DND-41 (cell line): Measurements from ENCODE around the gene ACP3.

Experiments used
- ATAC-seq: fragments of 200-7000 bp; cut with Tn5 transposase; 3 replicates; pipeline ENCODE4 v1.9.1; 2021; ENCODE audit warnings: low read depth; ENCODE audit not compliant: insufficient read depth
- DNase-seq: peaks from one replicate; pipeline ENCODE4 v3.0.0-alpha.2; 2020
- H2AFZ ChIP-seq: 2 replicates; pipeline ENCODE4 v1.6.0; 2012; ENCODE audit warnings: low read depth, low read length
- H3K27ac ChIP-seq: 2 replicates; pipeline ENCODE4 v1.5.1; 2012; ENCODE audit warnings: low read length, inconsistent platforms
- H3K27me3 ChIP-seq: fragments of 200-600 bp; sonication (generic); 2 replicates; pipeline ENCODE4 v1.6.0; 2012; ENCODE audit warnings: low read length, mild to moderate bottlenecking, inconsistent platforms; ENCODE audit not compliant: insufficient read depth, poor library complexity
- H3K36me3 ChIP-seq: 2 replicates; pipeline ENCODE4 v1.5.1; 2012; ENCODE audit warnings: low read length, inconsistent platforms; ENCODE audit not compliant: insufficient read depth
- H3K4me1 ChIP-seq: 2 replicates; pipeline ENCODE4 v1.5.1; 2012; ENCODE audit warnings: mild to moderate bottlenecking, low read length; ENCODE audit not compliant: insufficient read depth
- H3K4me2 ChIP-seq: 2 replicates; pipeline ENCODE4 v1.6.0; 2012; ENCODE audit warnings: mild to moderate bottlenecking, moderate library complexity, low read length, inconsistent platforms; ENCODE audit not compliant: insufficient read depth
- H3K4me3 ChIP-seq, 2 experiments: fragments of 200-600 bp in 1 of 2; shearing (Covaris generic) in 1 of 2; 2 replicates each; pipeline ENCODE4 v1.5.1; 2012 to 2016; ENCODE audit warnings: inconsistent platforms in 2 of 2, low read length in 2 of 2, mild to moderate bottlenecking in 2 of 2, low read depth in 1 of 2, moderate library complexity in 1 of 2
- H3K79me2 ChIP-seq: 2 replicates; pipeline ENCODE4 v1.6.0; 2012; ENCODE audit warnings: low read length, inconsistent platforms; ENCODE audit not compliant: insufficient read depth
- H3K9ac ChIP-seq: 2 replicates; pipeline ENCODE4 v1.6.0; 2012; ENCODE audit warnings: low read depth, mild to moderate bottlenecking, inconsistent platforms, low read length, moderate library complexity
- H3K9me3 ChIP-seq: 2 replicates; pipeline ENCODE4 v1.5.1; 2012; ENCODE audit warnings: low read length, moderate library complexity, mild to moderate bottlenecking, inconsistent platforms; ENCODE audit not compliant: insufficient read depth, severe bottlenecking
- H4K20me1 ChIP-seq: 2 replicates; pipeline ENCODE4 v1.6.0; 2012; ENCODE audit warnings: low read length; ENCODE audit not compliant: insufficient read depth
- EZH2 ChIP-seq: IDR thresholded peaks from 3 replicates; pipeline ENCODE4 v1.6.1; 2012; ENCODE audit warnings: borderline replicate concordance, low read depth, mild to moderate bottlenecking, moderate library complexity, low read length, inconsistent platforms; ENCODE audit not compliant: severe bottlenecking
- TF ChIP-seq, protein P1 (sequence below): IDR thresholded peaks from 2 replicates; pipeline ENCODE4 v1.5.1; 2012; ENCODE audit warnings: borderline replicate concordance, low read length, moderate library complexity, mild to moderate bottlenecking; ENCODE audit not compliant: poor library complexity, severe bottlenecking; ENCODE audit errors: extremely low read depth

ACP3 gene

DNA sequence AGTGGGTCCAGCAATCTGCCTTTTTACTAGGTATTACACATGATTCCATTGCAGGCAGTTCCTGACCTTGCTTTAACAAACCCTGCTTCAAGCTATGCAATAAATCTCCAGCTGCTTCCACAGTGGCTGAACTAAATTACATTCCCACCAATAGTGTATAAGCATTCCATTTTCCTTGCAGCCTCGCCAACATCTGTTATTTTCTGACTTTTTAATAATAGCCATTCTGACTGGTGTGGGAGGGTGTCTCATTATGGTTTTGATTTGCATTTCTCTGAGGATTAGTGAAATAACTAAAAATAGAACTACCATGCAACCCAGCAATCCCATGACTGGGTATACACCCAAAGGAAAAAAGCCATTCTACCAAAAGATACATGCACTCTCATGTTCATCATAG is 63.7 kb downstream of the ACP3 start:
- Histone ChIP-seq H3K4me2 (no peak overlapping the region), H3K9ac (no peak overlapping the region), H3K27me3 (peaks cover 5% of the 10 kb centered on the region), H3K27ac (no peak overlapping the region), H3K4me3 (no peak overlapping the region), H2AFZ (no peak overlapping the region), H3K79me2 (no peaks in the 10 kb centered on the region), H3K36me3 (no peaks in the 10 kb centered on the region), H3K9me3 (peaks cover 4% of the 10 kb centered on the region), H4K20me1 (no peaks in the 10 kb centered on the region), H3K4me1 (no peaks in the 10 kb centered on the region)
- no peak for TF ChIP-seq EZH2
- TF ChIP-seq, protein P1, sequence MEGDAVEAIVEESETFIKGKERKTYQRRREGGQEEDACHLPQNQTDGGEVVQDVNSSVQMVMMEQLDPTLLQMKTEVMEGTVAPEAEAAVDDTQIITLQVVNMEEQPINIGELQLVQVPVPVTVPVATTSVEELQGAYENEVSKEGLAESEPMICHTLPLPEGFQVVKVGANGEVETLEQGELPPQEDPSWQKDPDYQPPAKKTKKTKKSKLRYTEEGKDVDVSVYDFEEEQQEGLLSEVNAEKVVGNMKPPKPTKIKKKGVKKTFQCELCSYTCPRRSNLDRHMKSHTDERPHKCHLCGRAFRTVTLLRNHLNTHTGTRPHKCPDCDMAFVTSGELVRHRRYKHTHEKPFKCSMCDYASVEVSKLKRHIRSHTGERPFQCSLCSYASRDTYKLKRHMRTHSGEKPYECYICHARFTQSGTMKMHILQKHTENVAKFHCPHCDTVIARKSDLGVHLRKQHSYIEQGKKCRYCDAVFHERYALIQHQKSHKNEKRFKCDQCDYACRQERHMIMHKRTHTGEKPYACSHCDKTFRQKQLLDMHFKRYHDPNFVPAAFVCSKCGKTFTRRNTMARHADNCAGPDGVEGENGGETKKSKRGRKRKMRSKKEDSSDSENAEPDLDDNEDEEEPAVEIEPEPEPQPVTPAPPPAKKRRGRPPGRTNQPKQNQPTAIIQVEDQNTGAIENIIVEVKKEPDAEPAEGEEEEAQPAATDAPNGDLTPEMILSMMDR: no peak
- DNase-seq (no peak), ATAC-seq (no peak)

DNA sequence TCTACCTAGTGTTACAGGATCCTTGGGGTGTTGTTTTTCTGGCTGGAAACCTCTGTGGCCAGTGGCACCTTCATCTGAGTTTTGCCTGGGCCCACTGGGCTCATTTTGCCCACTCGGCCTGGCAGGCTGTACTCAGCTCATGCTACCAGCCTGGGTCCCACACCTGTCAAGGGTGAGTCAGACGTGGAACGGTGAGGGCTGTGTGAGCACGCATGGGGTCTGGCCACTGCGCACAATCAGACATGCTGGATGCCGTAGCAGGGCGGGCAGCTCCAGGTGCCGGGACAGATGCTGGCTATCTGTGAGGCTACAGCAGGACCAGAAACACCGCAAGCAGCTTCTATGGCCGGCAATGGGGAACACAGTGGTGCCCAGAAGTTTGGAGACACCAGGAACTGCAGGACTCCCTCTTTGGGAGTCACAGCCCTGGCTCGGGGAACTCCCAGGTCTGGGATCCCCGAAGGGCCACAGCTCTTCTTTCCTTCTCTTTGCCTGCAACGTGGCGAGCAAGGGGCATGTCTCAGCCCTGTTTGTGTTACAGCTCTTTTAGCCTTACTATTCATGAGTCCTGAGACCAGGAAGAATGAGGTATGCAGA is 64.2 kb downstream of the ACP3 start:
- Histone ChIP-seq H3K27me3 (peaks cover 5% of the 10 kb centered on the region), H3K4me2 (no peak overlapping the region), H4K20me1 (no peaks in the 10 kb centered on the region), H3K9me3 (peaks cover 4% of the 10 kb centered on the region), H3K4me3 (no peak overlapping the region), H3K36me3 (no peaks in the 10 kb centered on the region), H3K4me1 (no peaks in the 10 kb centered on the region), H2AFZ (no peak overlapping the region), H3K79me2 (no peaks in the 10 kb centered on the region), H3K9ac (no peak overlapping the region), H3K27ac (no peak overlapping the region)
- DNase-seq (no peak), ATAC-seq (no peak)
- TF ChIP-seq, protein P1: no peak
- TF ChIP-seq EZH2: no peak

DNA sequence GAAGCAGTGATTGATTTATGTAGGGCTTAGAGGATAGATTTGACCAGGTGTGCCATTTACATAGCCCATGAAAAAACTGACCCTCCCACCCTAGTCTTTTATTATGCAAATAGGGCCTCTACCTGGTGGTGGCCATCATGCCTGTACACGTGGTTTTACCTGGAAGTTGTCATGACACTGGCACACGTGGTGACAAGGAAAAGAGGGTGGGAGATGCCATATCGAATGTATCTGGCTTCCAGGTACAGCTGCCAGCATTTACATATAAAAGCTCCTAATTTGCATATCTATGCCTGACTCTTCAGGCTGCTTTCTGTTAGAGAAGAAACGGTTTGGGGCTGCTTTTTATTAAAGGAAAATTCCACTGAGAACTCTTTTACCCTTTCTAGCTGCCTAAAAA is 65.1 kb downstream of the ACP3 start:
- ATAC-seq: no peak

More for the DNA sequence above, 65.1 kb downstream of the ACP3 start:
- no peaks in the 10 kb centered on the region for H4K20me1 ChIP-seq
- H3K4me1 ChIP-seq: no peaks in the 10 kb centered on the region
- no peak overlapping the region for H3K4me3 ChIP-seq
- H3K27ac ChIP-seq: no peak overlapping the region
- H2AFZ ChIP-seq: no peak overlapping the region
- peaks cover 5% of the 10 kb centered on the region for H3K27me3 ChIP-seq
- H3K36me3 ChIP-seq: no peaks in the 10 kb centered on the region
- no peaks in the 10 kb centered on the region for H3K79me2 ChIP-seq
- no peak for TF ChIP-seq EZH2
- TF ChIP-seq, protein P1: no peak
- DNase-seq: no peak
- H3K9me3 ChIP-seq: peaks cover 4% of the 10 kb centered on the region
- H3K4me2 ChIP-seq: no peak overlapping the region
- no peak overlapping the region for H3K9ac ChIP-seq
